Neural cell (in vitro differentiated cells): Measurements from ENCODE around the gene IP6K3.

Source experiments
- CTCF ChIP-seq: fragments of 450-650 bp; IDR thresholded peaks from 2 replicates; pipeline ENCODE4 v1.5.1; 2014; ENCODE audit warnings: antibody characterized with exemption, mild to moderate bottlenecking, moderate library complexity; ENCODE audit not compliant: poor library complexity, severe bottlenecking
- EP300 ChIP-seq: fragments of 450-650 bp; conservative IDR thresholded peaks from 2 replicates; pipeline ENCODE4 v1.6.1; 2014; ENCODE audit warnings: antibody characterized with exemption, mild to moderate bottlenecking, moderate library complexity; ENCODE audit not compliant: poor library complexity, severe bottlenecking
- EZH2 ChIP-seq: fragments of 200-600, 300-800 bp; shearing (Covaris generic), sonication (generic); IDR thresholded peaks from 2 replicates; pipeline ENCODE4 v1.6.1; 2014; ENCODE audit warnings: antibody characterized with exemption, low read length, borderline replicate concordance, mild to moderate bottlenecking; ENCODE audit not compliant: insufficient read depth, poor library complexity, severe bottlenecking
- POLR2AphosphoS5 ChIP-seq: IDR thresholded peaks from 2 replicates; pipeline ENCODE4 v1.6.1; 2012
- RAD21 ChIP-seq: fragments of 450-650 bp; conservative IDR thresholded peaks from 2 replicates; pipeline ENCODE4 v1.6.1; 2014; ENCODE audit warnings: antibody characterized with exemption, mild to moderate bottlenecking, moderate library complexity
- SMC3 ChIP-seq: fragments of 450-650 bp; conservative IDR thresholded peaks from 2 replicates; pipeline ENCODE4 v1.6.1; 2014; ENCODE audit warnings: antibody characterized with exemption, mild to moderate bottlenecking, moderate library complexity; ENCODE audit not compliant: poor library complexity
- TAF1 ChIP-seq: IDR thresholded peaks from 2 replicates; pipeline ENCODE4 v1.6.1; 2012; ENCODE audit warnings: low read depth

DNA sequence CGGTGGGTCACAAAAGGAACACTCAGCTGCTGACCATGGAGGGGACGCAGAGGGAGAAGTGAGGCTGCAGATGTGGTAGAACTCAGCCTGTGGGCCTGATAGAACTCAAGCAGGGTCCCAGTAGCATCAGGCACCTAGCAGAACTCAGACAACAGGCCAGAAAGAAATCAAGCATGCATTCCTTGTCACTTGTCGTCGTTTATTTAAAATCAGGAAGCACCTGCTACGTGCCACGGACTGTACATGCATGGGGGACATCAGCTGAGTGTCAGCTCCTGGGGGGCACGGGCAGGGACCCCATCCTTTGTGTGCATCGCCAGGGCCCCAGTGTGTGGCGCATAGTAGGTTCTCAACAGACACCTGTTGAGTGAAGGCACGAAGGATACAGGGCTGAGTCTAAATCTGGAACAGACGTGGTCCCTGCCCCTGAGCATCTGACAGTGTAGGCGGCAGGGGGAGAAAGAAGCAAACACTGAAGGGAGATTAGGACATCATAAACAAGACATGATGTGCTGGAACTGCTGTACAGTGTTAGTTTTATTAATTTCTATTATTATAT is 67.7 kb downstream of the IP6K3 start:
- TF ChIP-seq CTCF (no peak), SMC3 (no peak), EZH2 (no peak), EP300 (no peak), TAF1 (no peak), POLR2AphosphoS5 (no peak), RAD21 (no peak)
